Keratinocyte (primary cell): ENCODE measurements around the gene KPNA1.
"Not testable (repeated sequence)": the region's sequence is repeated elsewhere in the genome, so short reads cannot be mapped to it uniquely, and the experiment has no call there.

Experiments
- CTCF ChIP-seq, 3 experiments: IDR thresholded peaks in 1 of 3; conservative IDR thresholded peaks in 1 of 3; optimal IDR thresholded peaks in 1 of 3; 2 replicates in 2 of 3; 3 replicates in 1 of 3; pipeline versions ENCODE3 to v1.5.1; 2011; ENCODE audit warnings: low read length in 3 of 3, mild to moderate bottlenecking in 3 of 3, moderate library complexity in 2 of 3, control low read depth in 1 of 3, inconsistent platforms in 1 of 3; ENCODE audit not compliant: insufficient read depth in 2 of 3; ENCODE audit errors: extremely low read depth in 1 of 3
- EZH2 ChIP-seq: IDR thresholded peaks from one replicate; pipeline ENCODE4 v1.6.1; 2012; ENCODE audit warnings: inconsistent platforms, mild to moderate bottlenecking, low read length, moderate library complexity

GRCh38 chr3:122444491-122444887 lies 70.2 kb downstream of the KPNA1 start:
- not testable (repeated sequence) for TF ChIP-seq CTCF (optimal IDR thresholded peaks at IDR 0.05 in 1 of 3, IDR thresholded peaks at IDR 0.05 in 1 of 3, conservative IDR thresholded peaks at IDR 0.05 in 1 of 3; ENCODE audit: extremely low read depth in 1 of 3, insufficient read depth in 2 of 3, low read length in 3 of 3); EZH2
